SU-DHL-6 (cell line): ENCODE data around the gene GON4L.

ENCODE experiments used
- H2AFZ ChIP-seq: fragments of 200-600 bp; sonication (generic); 2 replicates; pipeline ENCODE4 v1.6.1; 2014; ENCODE audit warnings: low read depth, mild to moderate bottlenecking, moderate library complexity, mixed read lengths, antibody characterized with exemption, low read length; ENCODE audit not compliant: severe bottlenecking
- H3F3A ChIP-seq: fragments of 200-600 bp; shearing (Covaris generic); 2 replicates; pipeline ENCODE4 v1.6.0; 2016; ENCODE audit warnings: antibody characterized with exemption, mild to moderate bottlenecking; ENCODE audit not compliant: insufficient read depth
- H3K27ac ChIP-seq: fragments of 200-600 bp; sonication (generic); 2 replicates; pipeline ENCODE4 v1.5.1; 2016; ENCODE audit warnings: low read depth, mild to moderate bottlenecking, low read length, moderate library complexity, mixed read lengths
- H3K27me3 ChIP-seq: fragments of 200-600 bp; sonication (generic), shearing (Covaris generic); 2 replicates; pipeline ENCODE4 v1.6.0; 2014; ENCODE audit warnings: mild to moderate bottlenecking, low read length
- H3K36me3 ChIP-seq: fragments of 200-600 bp; sonication (generic); 2 replicates; pipeline ENCODE4 v1.6.1; 2014; ENCODE audit warnings: mild to moderate bottlenecking, low read length, mixed read lengths
- H3K4me2 ChIP-seq: fragments of 300-600, 200-600 bp; shearing (Covaris generic), sonication (generic); 2 replicates; pipeline ENCODE4 v1.6.0; 2014; ENCODE audit warnings: low read length, low read depth, mild to moderate bottlenecking; ENCODE audit not compliant: poor library complexity, severe bottlenecking
- H3K4me3 ChIP-seq: fragments of 200-600 bp; sonication (generic); 2 replicates; pipeline ENCODE4 v1.5.1; 2014; ENCODE audit warnings: antibody characterized with exemption, low read length, mild to moderate bottlenecking, mixed read lengths; ENCODE audit not compliant: insufficient read depth, poor library complexity, severe bottlenecking
- H3K79me2 ChIP-seq: fragments of 200-600 bp; sonication (generic); 2 replicates; pipeline ENCODE4 v1.6.1; 2014; ENCODE audit warnings: mild to moderate bottlenecking, low read length, moderate library complexity; ENCODE audit not compliant: insufficient read depth
- H3K9ac ChIP-seq: fragments of 200-600 bp; sonication (generic); 2 replicates; pipeline ENCODE4 v1.7.0; 2014; ENCODE audit warnings: mild to moderate bottlenecking, low read length
- H3K9me2 ChIP-seq: fragments of 200-600 bp; sonication (generic); replicated peaks from 2 replicates; pipeline ENCODE4 v1.6.1; 2014; ENCODE audit warnings: low read length; ENCODE audit not compliant: insufficient read depth
- H3K9me3 ChIP-seq: fragments of 200-600 bp; sonication (generic); 2 replicates; pipeline ENCODE4 v1.6.1; 2014; ENCODE audit warnings: low read length, mixed read lengths; ENCODE audit not compliant: insufficient read depth
- H4K20me1 ChIP-seq: fragments of 200-600 bp; sonication (generic); 2 replicates; pipeline ENCODE4 v1.6.1; 2014; ENCODE audit warnings: low read depth, mild to moderate bottlenecking, antibody characterized with exemption, low read length, moderate library complexity, mixed read lengths
- EZH2phosphoT487 ChIP-seq: fragments of 200-600 bp; sonication (generic), shearing (Covaris generic); conservative IDR thresholded peaks from 2 replicates; pipeline ENCODE4 v1.6.1; 2018; ENCODE audit warnings: mild to moderate bottlenecking, antibody characterized with exemption, low read length, moderate library complexity, mixed read lengths
- TF ChIP-seq, protein P1 (sequence below): fragments of 200-600 bp; sonication (generic); IDR thresholded peaks from one replicate; pipeline ENCODE4 v1.5.1; 2017; ENCODE audit warnings: antibody characterized with exemption, mild to moderate bottlenecking, low read length, moderate library complexity; ENCODE audit not compliant: insufficient read depth, poor library complexity, severe bottlenecking

Gene GON4L, protein sequence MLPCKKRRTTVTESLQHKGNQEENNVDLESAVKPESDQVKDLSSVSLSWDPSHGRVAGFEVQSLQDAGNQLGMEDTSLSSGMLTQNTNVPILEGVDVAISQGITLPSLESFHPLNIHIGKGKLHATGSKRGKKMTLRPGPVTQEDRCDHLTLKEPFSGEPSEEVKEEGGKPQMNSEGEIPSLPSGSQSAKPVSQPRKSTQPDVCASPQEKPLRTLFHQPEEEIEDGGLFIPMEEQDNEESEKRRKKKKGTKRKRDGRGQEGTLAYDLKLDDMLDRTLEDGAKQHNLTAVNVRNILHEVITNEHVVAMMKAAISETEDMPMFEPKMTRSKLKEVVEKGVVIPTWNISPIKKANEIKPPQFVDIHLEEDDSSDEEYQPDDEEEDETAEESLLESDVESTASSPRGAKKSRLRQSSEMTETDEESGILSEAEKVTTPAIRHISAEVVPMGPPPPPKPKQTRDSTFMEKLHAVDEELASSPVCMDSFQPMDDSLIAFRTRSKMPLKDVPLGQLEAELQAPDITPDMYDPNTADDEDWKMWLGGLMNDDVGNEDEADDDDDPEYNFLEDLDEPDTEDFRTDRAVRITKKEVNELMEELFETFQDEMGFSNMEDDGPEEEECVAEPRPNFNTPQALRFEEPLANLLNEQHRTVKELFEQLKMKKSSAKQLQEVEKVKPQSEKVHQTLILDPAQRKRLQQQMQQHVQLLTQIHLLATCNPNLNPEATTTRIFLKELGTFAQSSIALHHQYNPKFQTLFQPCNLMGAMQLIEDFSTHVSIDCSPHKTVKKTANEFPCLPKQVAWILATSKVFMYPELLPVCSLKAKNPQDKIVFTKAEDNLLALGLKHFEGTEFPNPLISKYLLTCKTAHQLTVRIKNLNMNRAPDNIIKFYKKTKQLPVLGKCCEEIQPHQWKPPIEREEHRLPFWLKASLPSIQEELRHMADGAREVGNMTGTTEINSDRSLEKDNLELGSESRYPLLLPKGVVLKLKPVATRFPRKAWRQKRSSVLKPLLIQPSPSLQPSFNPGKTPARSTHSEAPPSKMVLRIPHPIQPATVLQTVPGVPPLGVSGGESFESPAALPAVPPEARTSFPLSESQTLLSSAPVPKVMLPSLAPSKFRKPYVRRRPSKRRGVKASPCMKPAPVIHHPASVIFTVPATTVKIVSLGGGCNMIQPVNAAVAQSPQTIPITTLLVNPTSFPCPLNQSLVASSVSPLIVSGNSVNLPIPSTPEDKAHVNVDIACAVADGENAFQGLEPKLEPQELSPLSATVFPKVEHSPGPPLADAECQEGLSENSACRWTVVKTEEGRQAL (N-terminal part only)

DNA sequence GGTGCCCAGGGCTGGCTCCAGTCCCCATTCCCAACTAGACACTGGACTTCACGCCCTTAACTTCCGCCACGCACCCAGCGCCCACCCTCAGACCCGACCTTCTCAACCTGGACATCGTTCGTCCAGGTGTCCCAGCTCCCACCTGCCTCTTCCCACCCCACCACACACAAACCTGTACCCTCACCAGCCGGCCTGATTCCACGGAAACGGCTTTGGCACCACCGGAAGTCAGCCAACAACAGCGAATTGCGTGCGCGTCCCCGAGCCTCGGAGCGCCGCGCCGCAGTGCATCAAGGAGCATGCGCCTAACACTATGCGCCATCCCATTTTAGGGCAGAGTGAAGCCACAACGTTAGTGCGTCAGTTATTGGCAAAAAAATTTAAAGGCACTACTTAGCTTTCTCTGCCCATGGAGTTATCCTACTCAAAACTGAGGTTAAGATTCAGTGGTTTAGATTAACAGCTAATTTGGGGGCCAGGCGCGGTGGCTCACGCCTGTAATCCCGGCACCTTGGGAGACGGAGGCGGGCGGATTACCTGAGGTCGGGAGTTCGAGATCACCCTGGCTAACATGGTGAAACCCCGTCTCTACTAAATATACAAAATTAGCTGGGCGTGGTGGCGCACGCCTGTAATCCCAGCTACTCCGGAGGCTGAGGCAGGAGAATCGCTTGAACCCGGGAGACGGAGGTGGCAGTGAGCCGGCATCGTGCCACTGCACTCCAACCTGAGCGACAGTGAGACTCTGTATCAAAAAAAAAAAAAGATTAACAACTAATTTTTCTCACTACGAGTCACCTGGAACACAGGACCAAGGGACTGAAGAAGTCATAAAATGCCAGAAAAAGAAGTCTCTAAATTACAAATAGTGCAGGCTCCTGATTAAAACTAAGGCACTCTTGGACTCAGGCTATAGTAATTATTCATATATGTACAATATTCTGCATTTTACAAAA lies at the start of gene GON4L:
GON4L (minus strand) TSS at position 240 of the 956 bp plus-strand sequence. CDS start 3,434 bp downstream, outside the sequence.
- Histone ChIP-seq H3K4me2 (peak within 1 kb of the TSS; percentile 100), H3K4me3 (peak within 1 kb of the TSS; percentile 91), H3K27ac (peak within 1 kb of the TSS; percentile 86), H3K79me2 (peaks cover 32% of the 10 kb centered on the region), H3K36me3 (peaks cover under 1% of the 10 kb centered on the region; the same call in 1 of the 2 replicates), H3K9ac (peak within 1 kb of the TSS; percentile 87), H3K9me3 (no peaks in the 10 kb centered on the region), H4K20me1 (no peaks in the 10 kb centered on the region), H2AFZ (peak within 1 kb of the TSS; percentile 65), H3K27me3 (no peaks in the 10 kb centered on the region), H3K9me2 (no peaks in the 10 kb centered on the region), H3F3A (peaks cover 15% of the 10 kb centered on the region)
- TF ChIP-seq EZH2phosphoT487, result no peak
- TF ChIP-seq, protein P1, sequence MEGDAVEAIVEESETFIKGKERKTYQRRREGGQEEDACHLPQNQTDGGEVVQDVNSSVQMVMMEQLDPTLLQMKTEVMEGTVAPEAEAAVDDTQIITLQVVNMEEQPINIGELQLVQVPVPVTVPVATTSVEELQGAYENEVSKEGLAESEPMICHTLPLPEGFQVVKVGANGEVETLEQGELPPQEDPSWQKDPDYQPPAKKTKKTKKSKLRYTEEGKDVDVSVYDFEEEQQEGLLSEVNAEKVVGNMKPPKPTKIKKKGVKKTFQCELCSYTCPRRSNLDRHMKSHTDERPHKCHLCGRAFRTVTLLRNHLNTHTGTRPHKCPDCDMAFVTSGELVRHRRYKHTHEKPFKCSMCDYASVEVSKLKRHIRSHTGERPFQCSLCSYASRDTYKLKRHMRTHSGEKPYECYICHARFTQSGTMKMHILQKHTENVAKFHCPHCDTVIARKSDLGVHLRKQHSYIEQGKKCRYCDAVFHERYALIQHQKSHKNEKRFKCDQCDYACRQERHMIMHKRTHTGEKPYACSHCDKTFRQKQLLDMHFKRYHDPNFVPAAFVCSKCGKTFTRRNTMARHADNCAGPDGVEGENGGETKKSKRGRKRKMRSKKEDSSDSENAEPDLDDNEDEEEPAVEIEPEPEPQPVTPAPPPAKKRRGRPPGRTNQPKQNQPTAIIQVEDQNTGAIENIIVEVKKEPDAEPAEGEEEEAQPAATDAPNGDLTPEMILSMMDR, result no peak

DNA sequence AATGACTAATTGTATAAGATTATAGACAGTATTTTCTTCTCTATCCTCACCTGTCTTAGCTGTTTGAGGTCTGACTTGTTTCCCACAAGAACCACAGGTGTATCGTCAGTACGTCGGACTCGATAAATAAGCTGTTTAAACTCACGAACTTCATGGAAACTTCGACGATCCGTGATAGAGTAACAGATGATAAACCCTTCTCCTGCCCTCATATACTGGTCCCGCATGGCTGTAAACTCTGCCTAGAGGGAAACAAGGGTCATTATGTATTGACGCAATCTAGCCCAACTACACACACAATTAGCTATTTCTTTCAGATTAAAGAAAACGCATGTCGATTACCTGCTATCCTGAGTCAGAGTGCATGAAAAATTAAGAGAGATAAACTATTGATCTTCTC lies 47.2 kb upstream of the GON4L start:
- TF ChIP-seq EZH2phosphoT487, result no peak
- TF ChIP-seq, protein P1, result no peak
- no peak overlapping the region for H3K27ac ChIP-seq
- no peaks in the 10 kb centered on the region for H4K20me1 ChIP-seq
- H2AFZ ChIP-seq, result no peak overlapping the region
- no peak overlapping the region for H3K4me3 ChIP-seq
- no peaks in the 10 kb centered on the region for H3K9me3 ChIP-seq
- no peak overlapping the region for H3K9ac ChIP-seq
- H3F3A ChIP-seq, result no peaks in the 10 kb centered on the region
- no peaks in the 10 kb centered on the region for H3K27me3 ChIP-seq
- H3K4me2 ChIP-seq, result no peak overlapping the region
- 0 out of 2 replicates have a peak, but pooled peaks cover under 1% of the 10 kb centered on the region for H3K79me2 ChIP-seq
- H3K9me2 ChIP-seq, result no peaks in the 10 kb centered on the region
- H3K36me3 ChIP-seq, result peaks cover 23% of the 10 kb centered on the region; the same call in 1 of the 2 replicates

DNA sequence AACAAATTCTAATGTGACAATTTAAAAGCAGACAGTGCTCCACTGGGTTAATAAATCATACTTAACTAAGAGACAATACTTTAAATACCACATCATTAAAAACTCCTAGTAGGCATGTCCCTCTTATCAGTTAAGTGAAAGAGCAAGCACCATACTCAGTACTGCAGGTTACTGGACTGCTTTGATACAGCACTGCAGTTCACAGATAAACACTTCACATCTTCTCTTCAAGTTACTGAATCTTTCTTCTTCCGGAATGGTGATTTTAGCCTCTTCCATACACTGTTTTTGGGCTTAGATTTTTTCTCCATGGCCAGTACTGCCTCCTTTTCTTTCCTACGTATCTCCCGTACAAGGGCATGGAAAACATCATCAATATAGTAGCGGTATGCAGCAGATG lies 43.1 kb upstream of the GON4L start:
- H3K9me2 ChIP-seq, result no peaks in the 10 kb centered on the region
- no peak overlapping the region for H2AFZ ChIP-seq
- TF ChIP-seq, protein P1, result no peak
- TF ChIP-seq EZH2phosphoT487, result no peak
- H4K20me1 ChIP-seq, result no peaks in the 10 kb centered on the region
- peaks cover 33% of the 10 kb centered on the region for H3K36me3 ChIP-seq
- H3K9me3 ChIP-seq, result no peaks in the 10 kb centered on the region
- H3K9ac ChIP-seq, result no peak overlapping the region
- H3K27ac ChIP-seq, result no peak overlapping the region
- no peaks in the 10 kb centered on the region for H3K27me3 ChIP-seq
- H3F3A ChIP-seq, result no peaks in the 10 kb centered on the region
- no peak overlapping the region for H3K4me2 ChIP-seq
- H3K4me3 ChIP-seq, result no peak overlapping the region
- no peaks in the 10 kb centered on the region for H3K79me2 ChIP-seq
